Measurements from ENCODE around the gene ZNF587B.
A peak's percentile ranks its signal among the peaks of the same experiment; 100 is the strongest.
"Not testable (repeated sequence)": the region's sequence is repeated elsewhere in the genome, so short reads cannot be mapped to it uniquely, and the experiment has no call there.

ZNF587B gene

GRCh38 chr19:57819475-57820148 lies 10.5 kb upstream of the ZNF587B start:
- peak; percentile 43 to 69 for DNase-seq

DNA sequence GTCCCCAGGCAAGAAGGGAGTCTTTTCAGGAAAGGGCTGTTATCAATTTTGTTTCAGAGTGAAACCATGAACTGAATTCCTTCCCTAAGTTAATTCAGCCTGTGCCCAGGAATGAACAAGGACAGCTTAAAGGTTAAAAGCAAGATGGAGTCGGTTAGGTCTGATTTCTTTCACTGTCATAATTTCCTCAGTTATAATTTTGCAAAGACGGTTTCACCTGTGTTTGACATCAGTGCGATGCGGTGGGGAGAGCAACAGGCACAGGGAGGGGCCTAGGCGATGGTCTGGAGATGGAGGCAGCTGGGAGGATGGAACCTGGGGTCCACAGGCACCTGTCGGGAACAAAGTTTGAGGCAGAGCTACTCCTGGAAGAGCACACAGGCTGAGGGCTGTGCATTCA lies 9.5 kb upstream of the ZNF587B start:
- no peak for DNase-seq

GRCh38 chr19:57821095-57821494 lies 9.0 kb upstream of the ZNF587B start:
- DNase-seq, result not testable (repeated sequence)

DNA sequence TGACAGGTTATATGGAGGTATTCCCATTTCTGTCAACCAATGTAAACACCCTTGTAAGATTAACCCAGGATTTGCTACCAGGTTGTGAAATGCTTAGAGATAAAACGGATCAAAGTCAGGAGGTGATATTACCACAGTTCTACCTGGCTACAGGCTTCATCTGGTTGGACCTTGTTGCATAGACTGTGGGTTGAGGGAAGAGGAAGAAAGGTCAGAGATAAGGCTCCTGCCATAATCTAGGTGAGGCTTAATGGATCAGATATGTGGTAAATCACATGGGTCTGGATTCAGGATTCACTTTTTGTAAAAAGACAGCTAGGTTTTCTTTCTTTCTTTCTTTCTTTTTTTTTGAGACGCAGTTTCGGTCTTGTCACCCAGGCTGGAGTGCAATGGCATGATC lies 8.6 kb upstream of the ZNF587B start:
- DNase-seq, result not testable (repeated sequence)

DNA sequence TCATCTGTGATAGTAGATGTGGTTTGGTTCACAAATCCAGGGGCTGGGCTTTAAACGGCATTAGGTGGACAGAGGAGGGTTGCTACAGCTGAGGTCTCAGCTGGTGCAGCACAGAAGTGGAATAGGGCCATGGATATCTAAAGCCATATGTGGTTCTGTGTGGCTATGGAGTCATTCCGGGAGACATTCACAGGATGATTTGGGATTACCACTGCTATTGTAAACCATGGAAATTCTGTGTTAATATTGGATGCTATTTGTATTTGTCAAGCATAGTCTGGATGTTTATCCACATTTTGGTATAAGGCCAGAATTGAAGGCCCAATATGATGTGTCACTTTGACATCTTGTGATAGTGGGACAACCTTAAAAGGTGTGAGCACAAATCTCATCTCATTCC lies 6.9 kb upstream of the ZNF587B start:
- DNase-seq, result not testable (repeated sequence)

DNA sequence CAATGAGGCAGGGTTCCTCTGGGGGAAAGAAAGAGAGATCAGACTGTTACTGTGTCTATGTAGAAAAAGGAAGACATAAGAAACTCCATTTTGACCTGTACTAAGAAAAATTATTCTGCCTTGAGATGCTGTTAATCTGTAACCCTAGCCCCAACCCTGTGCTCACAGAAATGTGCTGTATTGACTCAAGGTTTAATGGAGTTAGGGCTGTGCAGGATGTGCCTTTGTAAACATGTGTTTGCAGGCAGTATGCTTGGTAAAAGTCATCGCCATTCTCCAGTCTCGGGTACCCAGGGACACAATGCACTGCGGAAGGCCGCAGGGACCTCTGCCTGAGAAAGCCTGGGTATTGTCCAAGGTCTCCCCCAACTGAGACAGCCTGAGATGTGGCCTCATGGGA lies 6.5 kb upstream of the ZNF587B start:
- not testable (repeated sequence) for DNase-seq

GRCh38 chr19:57825511-57825910 lies 4.6 kb upstream of the ZNF587B start:
- no peak for DNase-seq

GRCh38 chr19:57829316-57829715 lies 783 bp upstream of the ZNF587B start:
- no peak for DNase-seq

DNA sequence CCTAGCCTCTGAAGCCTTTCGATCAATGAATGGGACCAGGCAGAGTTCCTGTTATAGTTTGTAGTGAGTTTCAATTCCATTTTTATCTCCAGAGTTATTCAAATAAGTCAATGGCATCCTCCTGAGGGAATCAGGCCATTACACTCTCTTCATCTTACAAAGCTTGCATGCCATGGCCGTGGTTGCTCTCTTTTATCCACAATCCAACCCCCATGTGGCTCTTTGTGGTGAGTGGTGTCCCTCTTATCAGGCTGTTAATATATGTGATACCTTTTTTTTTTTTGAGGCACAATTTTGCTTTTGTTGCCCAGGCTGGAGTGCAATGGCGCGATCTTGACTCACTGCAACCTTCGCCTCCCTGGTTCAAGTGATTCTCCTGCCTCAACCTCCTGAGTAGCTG lies 6.9 kb downstream of the ZNF587B start:
- DNase-seq, result not testable (repeated sequence)

- not testable (repeated sequence) for DNase-seq
Measured at GRCh38 chr19:57838622-57839191, 8.6 kb downstream of the ZNF587B start.

- DNase-seq, result no peak
Measured at GRCh38 chr19:57841122-57841763, 11.1 kb downstream of the ZNF587B start.

DNA sequence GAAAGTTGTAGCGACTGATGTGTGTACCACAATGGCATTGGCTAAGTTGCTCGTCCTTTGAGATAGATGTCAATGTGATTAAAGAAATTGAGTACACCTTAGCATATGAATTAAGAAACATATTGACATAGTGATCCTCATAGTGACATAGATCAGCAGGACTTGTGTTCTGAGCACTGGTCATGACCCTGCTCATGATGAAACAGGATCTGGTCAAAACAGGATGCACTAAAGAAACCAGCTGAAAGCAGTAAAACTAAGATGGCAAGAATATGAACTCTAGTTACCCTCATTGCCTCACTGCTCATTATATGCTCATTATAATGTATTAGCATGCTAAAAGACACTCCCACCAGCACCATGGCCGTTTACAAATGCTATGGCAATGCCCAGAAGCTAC lies 17.1 kb downstream of the ZNF587B start:
- not testable (repeated sequence) for DNase-seq

DNA sequence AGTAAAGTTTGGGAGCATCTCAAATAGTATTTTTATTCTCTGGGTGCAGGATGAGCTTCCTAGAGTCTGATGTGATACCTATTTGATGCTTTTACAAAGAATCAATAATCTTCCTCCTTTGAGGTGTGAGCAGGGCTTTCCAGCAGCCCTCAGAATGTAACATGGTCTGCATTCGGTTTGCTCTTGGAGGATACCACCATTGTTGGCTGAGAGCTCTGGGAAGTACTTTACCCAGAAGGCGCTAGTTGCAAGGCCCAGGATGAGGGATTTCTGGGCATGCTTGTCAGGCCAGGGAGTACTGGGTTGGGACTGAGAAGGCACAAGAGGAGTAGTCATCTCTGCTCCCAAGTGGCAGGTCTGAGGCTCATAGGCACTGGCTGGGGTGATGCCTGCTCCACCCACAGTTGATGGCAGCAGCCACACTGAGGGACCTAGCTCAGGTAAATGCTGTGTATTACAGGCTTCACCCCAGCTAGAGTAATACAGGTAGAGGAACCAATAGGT lies 19.1 kb downstream of the ZNF587B start:
- not testable (repeated sequence) for DNase-seq

DNA sequence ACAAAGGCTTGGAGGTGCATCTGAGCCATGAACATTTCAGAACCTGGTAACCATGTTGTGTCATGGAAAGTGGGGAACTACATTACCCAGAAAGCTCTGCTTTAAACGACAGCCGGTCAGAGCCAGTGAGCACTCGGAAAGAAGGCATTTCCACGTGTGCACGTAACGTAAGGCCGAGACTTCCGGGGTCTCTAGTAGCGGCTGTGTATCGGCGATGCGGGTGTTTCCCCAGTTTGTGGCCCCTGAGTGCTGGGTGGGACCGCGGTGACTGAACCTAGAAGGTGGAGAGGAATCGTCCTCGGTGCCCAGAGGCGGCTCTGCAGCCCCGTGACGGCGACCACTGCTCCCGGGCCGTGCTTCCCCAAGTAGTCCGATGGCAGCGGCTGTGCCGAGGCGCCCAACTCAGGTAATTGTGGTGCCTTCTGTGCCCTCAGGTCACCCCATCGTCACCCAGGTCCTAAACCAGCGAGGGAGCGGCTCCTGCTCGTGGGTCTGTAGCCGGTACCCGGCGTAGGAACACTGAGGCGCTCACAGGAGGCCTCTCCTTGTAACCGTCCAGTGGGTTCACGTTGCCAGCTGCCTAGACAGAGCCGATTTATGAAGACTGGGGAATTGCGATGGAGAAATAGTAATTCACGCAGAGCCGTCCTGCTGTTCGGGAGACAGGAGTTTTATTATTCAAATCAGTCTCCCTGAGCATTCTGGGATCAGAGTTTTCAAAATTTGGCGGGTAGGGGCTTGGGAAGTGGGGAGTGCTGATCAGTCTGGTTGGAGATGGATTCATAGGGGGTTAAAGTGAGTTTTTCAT lies 19.8 kb downstream of the ZNF587B start, which contains the start of gene ZNF587:
ZNF587 (plus strand) TSS at position 194 of the 808 bp plus-strand sequence; CDS start at position 374, 180 bp downstream.
- peak in 1 of 2 experiments; percentile 48 for DNase-seq

DNA sequence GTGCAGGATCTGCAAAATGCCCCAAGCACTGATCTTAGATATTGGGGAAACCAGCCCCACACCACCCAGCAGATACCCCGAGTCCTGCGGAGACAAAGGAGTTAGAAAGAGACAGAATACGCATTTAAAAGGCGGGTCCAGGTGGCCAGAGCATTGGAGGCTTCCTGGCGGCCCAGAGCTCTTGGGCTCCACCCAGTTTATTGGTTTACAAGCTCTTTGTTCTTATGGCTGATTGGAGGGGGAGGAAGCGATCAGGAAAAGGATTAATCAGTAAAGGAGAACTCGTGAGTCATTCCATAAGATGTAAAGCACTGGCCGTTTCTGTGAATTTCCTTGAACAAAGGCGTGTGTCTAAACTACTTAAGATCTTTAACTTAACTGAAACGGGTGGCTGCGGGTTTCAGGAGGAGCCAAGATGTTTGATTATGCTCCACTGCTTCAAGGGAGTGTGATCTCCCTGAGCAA lies 20.5 kb downstream of the ZNF587B start:
- no peak for DNase-seq

DNA sequence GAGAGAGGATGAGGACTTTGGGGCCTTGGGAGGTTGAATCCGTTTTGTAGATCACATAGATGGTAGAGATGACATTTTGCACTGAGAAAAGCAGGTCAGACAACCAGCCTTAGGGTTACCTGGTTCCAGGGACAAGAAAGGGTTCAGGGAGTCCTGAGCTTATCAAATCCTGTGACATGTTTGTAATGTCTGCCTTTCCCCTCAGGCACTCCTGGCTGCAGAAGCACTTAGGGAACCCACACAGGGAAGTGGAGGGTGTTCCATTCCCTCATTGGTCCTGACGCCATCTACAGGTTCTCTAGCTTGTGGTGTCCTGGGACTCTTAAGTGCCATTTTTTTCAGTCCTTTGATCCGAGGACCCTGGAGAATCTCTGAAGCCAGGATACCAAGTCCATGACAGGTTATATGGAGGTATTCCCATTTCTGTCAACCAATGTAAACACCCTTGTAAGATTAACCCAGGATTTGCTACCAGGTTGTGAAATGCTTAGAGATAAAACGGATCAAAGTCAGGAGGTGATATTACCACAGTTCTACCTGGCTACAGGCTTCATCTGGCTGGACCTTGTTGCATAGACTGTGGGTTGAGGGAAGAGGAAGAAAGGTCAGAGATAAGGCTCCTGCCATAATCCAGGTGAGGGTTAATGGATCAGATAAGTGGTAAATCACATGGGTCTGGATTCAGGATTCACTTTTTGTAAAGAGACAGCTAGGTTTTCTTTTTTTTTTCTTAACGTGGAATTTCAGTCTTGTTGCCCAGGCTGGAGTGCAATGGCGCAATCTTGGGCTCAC lies 21.9 kb downstream of the ZNF587B start:
- DNase-seq, result not testable (repeated sequence)

- not testable (repeated sequence) for DNase-seq
Measured at GRCh38 chr19:57854117-57854516, 24.0 kb downstream of the ZNF587B start.

DNA sequence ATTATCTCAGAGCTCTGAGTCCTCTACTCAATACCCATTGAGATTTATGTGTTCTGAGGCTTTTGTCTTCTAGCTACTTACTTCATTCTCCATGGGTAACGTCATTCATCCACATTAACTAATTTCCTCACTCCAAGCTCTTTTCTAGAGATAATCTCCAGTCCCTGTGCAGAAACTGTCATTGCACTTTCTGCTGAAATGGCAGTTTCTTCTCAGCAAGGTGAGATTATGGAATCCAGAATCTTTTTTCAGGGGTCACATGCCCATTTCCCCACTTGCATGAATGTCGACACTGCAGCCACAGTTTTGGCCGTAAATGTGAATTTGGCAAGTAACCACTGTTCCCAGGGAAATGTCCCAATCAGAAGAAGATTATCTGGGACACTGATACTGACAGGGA lies 32.3 kb downstream of the ZNF587B start:
- DNase-seq, result not testable (repeated sequence)

- no peak for DNase-seq
Measured at GRCh38 chr19:57867868-57868492, 37.9 kb downstream of the ZNF587B start.

GRCh38 chr19:57869655-57870054 lies 39.6 kb downstream of the ZNF587B start:
- not testable (repeated sequence) for DNase-seq

DNA sequence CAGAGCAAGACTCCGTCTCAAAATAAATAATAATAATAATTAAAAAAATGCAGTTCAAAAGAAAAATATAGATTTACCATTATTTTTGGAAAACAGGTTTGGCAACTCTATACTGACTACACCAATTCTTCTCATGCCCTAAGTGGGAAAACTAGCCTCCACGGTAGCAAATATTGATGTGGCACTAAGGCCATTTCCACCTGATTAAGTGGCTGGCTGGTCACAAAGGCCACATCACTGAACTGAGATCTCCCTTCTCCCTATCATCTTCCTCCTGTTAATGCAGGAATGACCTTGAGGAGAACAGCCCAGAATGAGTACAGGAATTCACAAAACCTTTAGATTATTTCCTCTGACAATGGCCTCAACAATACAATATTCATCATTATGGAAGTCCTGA lies 40.1 kb downstream of the ZNF587B start:
- no peak for DNase-seq
